DOHH2 (cell line): Measurements from ENCODE around the gene ZPBP.

Experiments used
- H3F3A ChIP-seq: fragments of 200-600 bp; sonication (generic), shearing (Covaris generic); 2 replicates; pipeline ENCODE4 v1.6.0; 2016; ENCODE audit warnings: antibody characterized with exemption, mild to moderate bottlenecking; ENCODE audit not compliant: control insufficient read depth, insufficient read depth
- H3K27ac ChIP-seq: fragments of 200-600 bp; sonication (generic); 2 replicates; pipeline ENCODE4 v1.5.1; 2014; ENCODE audit warnings: low read depth, mild to moderate bottlenecking, low read length, moderate library complexity
- H3K27me3 ChIP-seq: fragments of 200-600 bp; sonication (generic); 2 replicates; pipeline ENCODE4 v1.6.1; 2014; ENCODE audit warnings: mild to moderate bottlenecking, low read length, mixed read lengths; ENCODE audit not compliant: control insufficient read depth
- H3K36me3 ChIP-seq: fragments of 200-600 bp; sonication (generic); 2 replicates; pipeline ENCODE4 v1.6.1; 2014; ENCODE audit warnings: mild to moderate bottlenecking, low read length, moderate library complexity, mixed read lengths; ENCODE audit not compliant: control insufficient read depth
- H3K4me1 ChIP-seq: fragments of 200-600 bp; sonication (generic); 2 replicates; pipeline ENCODE4 v1.6.1; 2014; ENCODE audit warnings: mild to moderate bottlenecking, low read length, mixed read lengths; ENCODE audit not compliant: control insufficient read depth
- H3K4me2 ChIP-seq: fragments of 200-600 bp; sonication (generic); 2 replicates; pipeline ENCODE4 v1.6.0; 2014; ENCODE audit warnings: mild to moderate bottlenecking, low read length, moderate library complexity
- H3K4me3 ChIP-seq: fragments of 200-600 bp; sonication (generic); 2 replicates; pipeline ENCODE4 v1.5.1; 2014; ENCODE audit warnings: mild to moderate bottlenecking, low read length, mixed read lengths
- H3K79me2 ChIP-seq: fragments of 200-600 bp; sonication (generic); 2 replicates; pipeline ENCODE4 v1.6.1; 2014; ENCODE audit warnings: mild to moderate bottlenecking, low read length, mixed read lengths; ENCODE audit not compliant: control insufficient read depth
- H3K9me2 ChIP-seq: fragments of 200-600 bp; sonication (generic); replicated peaks from 2 replicates; pipeline ENCODE4 v1.6.1; 2014; ENCODE audit warnings: mild to moderate bottlenecking, low read length, mixed read lengths; ENCODE audit not compliant: control insufficient read depth
- H3K9me3 ChIP-seq: fragments of 200-600 bp; sonication (generic); 2 replicates; pipeline ENCODE4 v1.6.1; 2014; ENCODE audit warnings: antibody characterized with exemption, low read length, mixed read lengths; ENCODE audit not compliant: control insufficient read depth, insufficient read depth
- H4K20me1 ChIP-seq: fragments of 200-600 bp; sonication (generic); 2 replicates; pipeline ENCODE4 v1.6.0; 2014; ENCODE audit warnings: low read depth, mild to moderate bottlenecking, antibody characterized with exemption, low read length, moderate library complexity; ENCODE audit not compliant: control insufficient read depth, insufficient read depth
- CTCF ChIP-seq: fragments of 200-600 bp; sonication (generic); IDR thresholded peaks from one replicate; pipeline ENCODE4 v1.5.1; 2014; ENCODE audit warnings: antibody characterized with exemption, mild to moderate bottlenecking, low read depth, low read length; ENCODE audit not compliant: poor library complexity, severe bottlenecking
- EZH2phosphoT487 ChIP-seq: fragments of 200-600 bp; sonication (generic); IDR thresholded peaks from 2 replicates; pipeline ENCODE4 v1.6.1; 2017; ENCODE audit warnings: borderline replicate concordance, mild to moderate bottlenecking, antibody characterized with exemption, low read length, moderate library complexity, mixed read lengths

The ZPBP gene

GRCh38 chr7:50125766-50126165, 32.7 kb upstream of the ZPBP start:
- H3K9me3 ChIP-seq, result no peaks in the 10 kb centered on the region
- no peak overlapping the region for H3K4me3 ChIP-seq
- H3K27ac ChIP-seq, result no peak overlapping the region
- H3K9me2 ChIP-seq, result no peaks in the 10 kb centered on the region
- H3K27me3 ChIP-seq, result no peaks in the 10 kb centered on the region; the same call in 1 of the 2 replicates
- H3K36me3 ChIP-seq, result no peaks in the 10 kb centered on the region
- H3K4me2 ChIP-seq, result no peak overlapping the region
- H3K4me1 ChIP-seq, result peaks cover 10% of the 10 kb centered on the region
- no peak for TF ChIP-seq EZH2phosphoT487
- TF ChIP-seq CTCF, result no peak
- no peaks in the 10 kb centered on the region for H4K20me1 ChIP-seq
- H3K79me2 ChIP-seq, result no peaks in the 10 kb centered on the region
- H3F3A ChIP-seq, result peaks cover 5% of the 10 kb centered on the region; the same call in 1 of the 2 replicates

- Histone ChIP-seq H3F3A (peaks cover 6% of the 10 kb centered on the region; the same call in 1 of the 2 replicates), H3K27ac (no peak overlapping the region), H3K9me2 (no peaks in the 10 kb centered on the region), H3K4me2 (peak overlapping the region; percentile 42), H3K27me3 (0 out of 2 replicates have a peak, but pooled peaks cover 3% of the 10 kb centered on the region), H4K20me1 (no peaks in the 10 kb centered on the region), H3K36me3 (no peaks in the 10 kb centered on the region), H3K4me3 (peak overlapping the region; percentile 8), H3K79me2 (no peaks in the 10 kb centered on the region), H3K9me3 (no peaks in the 10 kb centered on the region), H3K4me1 (peaks cover 24% of the 10 kb centered on the region)
- no peak for TF ChIP-seq CTCF
- TF ChIP-seq EZH2phosphoT487, result no peak
These were observed 28.2 kb upstream of the ZPBP start for GRCh38 chr7:50121286-50121685.

GRCh38 chr7:50119815-50120637, 27.0 kb upstream of the ZPBP start:
- Histone ChIP-seq H3K4me3 (no peak overlapping the region), H3F3A (peaks cover 4% of the 10 kb centered on the region; the same call in 1 of the 2 replicates), H3K4me1 (peaks cover 24% of the 10 kb centered on the region), H3K4me2 (no peak overlapping the region), H3K79me2 (no peaks in the 10 kb centered on the region), H3K36me3 (no peaks in the 10 kb centered on the region), H3K9me2 (no peaks in the 10 kb centered on the region), H4K20me1 (no peaks in the 10 kb centered on the region), H3K27ac (no peak overlapping the region), H3K27me3 (peaks cover 9% of the 10 kb centered on the region), H3K9me3 (no peaks in the 10 kb centered on the region)
- TF ChIP-seq CTCF (peak; percentile 91), EZH2phosphoT487 (no peak)
